H1 (cell line): ENCODE measurements around the gene EPHA7. TPM values are rescaled to one million over a fixed set of nuclear protein-coding genes. Genes with fewer than 3 reads are reported as not detected.

Source experiments
- CTCF ChIA-PET: fragments of 300-600 bp; sonication (Branson Sonifier 250); formaldehyde crosslinking; loops from one replicate; lab custom pipeline; 2021; ENCODE audit not compliant: partially characterized antibody; lab: Charles Lee
- POLR2A ChIA-PET: fragments of 300-600 bp; sonication (Branson Sonifier 250); formaldehyde crosslinking; loops from one replicate; lab custom pipeline; 2021; ENCODE audit warnings: inconsistent platforms; ENCODE audit not compliant: partially characterized antibody; lab: Charles Lee
- DNase-seq, 2 experiments: peaks; one replicate each; pipeline versions ENCODE4 v3.0.0 to v3.0.0-alpha.2; 2010 to 2022; ENCODE audit warnings: low spot score in 2 of 2, low read depth in 1 of 2, mixed read lengths in 1 of 2
- FAIRE-seq: peaks from 2 replicates; lab custom pipeline; 2011; peaks lifted over from hg19 to GRCh38; lab: Jason Lieb, UNC
- H2AFZ ChIP-seq: 2 replicates; pipeline ENCODE4 v1.8.1; 2012; ENCODE audit warnings: low read length, inconsistent platforms
- H2AK5ac ChIP-seq: 2 replicates; pipeline ENCODE4 v1.6.1; 2013; ENCODE audit warnings: low read depth, low read length
- H2BK120ac ChIP-seq: replicated peaks from 2 replicates; pipeline ENCODE3; 2013; ENCODE audit warnings: low read depth, low read length, inconsistent platforms
- H2BK12ac ChIP-seq: 2 replicates; pipeline ENCODE4 v1.6.1; 2013; ENCODE audit warnings: low read depth, low read length
- H2BK15ac ChIP-seq: 2 replicates; pipeline ENCODE4 v1.6.1; 2013; ENCODE audit warnings: low read length
- H2BK20ac ChIP-seq: 2 replicates; pipeline ENCODE4 v1.6.1; 2013; ENCODE audit warnings: low read length
- H2BK5ac ChIP-seq: 2 replicates; pipeline ENCODE4 v1.6.1; 2013; ENCODE audit warnings: low read depth, low read length
- H3K14ac ChIP-seq: 2 replicates; pipeline ENCODE4 v1.6.1; 2013; ENCODE audit warnings: inconsistent platforms; ENCODE audit not compliant: insufficient read length
- H3K18ac ChIP-seq: 2 replicates; pipeline ENCODE4 v1.6.1; 2013; ENCODE audit warnings: low read length; ENCODE audit errors: extremely low read depth
- H3K23ac ChIP-seq: 2 replicates; pipeline ENCODE4 v1.6.1; 2013; ENCODE audit warnings: inconsistent platforms; ENCODE audit not compliant: insufficient read length
- H3K23me2 ChIP-seq: 2 replicates; pipeline ENCODE4 v1.6.1; 2013; ENCODE audit warnings: low read depth, low read length
- H3K27ac ChIP-seq: 2 replicates; pipeline ENCODE4 v1.6.1; 2011; ENCODE audit warnings: low read depth, low read length, inconsistent platforms
- H3K27me3 ChIP-seq, 4 experiments: replicated peaks in 1 of 4; 1 replicate in 1 of 4; 2 replicates in 3 of 4; pipeline versions ENCODE4 v1.6.1 to v1.8.1; 2011 to 2013; ENCODE audit warnings: low read length in 3 of 4, mild to moderate bottlenecking in 3 of 4, inconsistent platforms in 2 of 4, mixed read lengths in 2 of 4, moderate library complexity in 1 of 4; ENCODE audit not compliant: control insufficient read depth in 3 of 4, insufficient read depth in 3 of 4; ENCODE audit errors: extremely low read depth in 1 of 4
- H3K36me3 ChIP-seq, 4 experiments: 2 replicates each; pipeline versions ENCODE4 v1.6.1 to v1.8.1; 2011 to 2013; ENCODE audit warnings: mild to moderate bottlenecking in 4 of 4, low read length in 3 of 4, moderate library complexity in 2 of 4, control low read depth in 1 of 4, inconsistent platforms in 1 of 4; ENCODE audit not compliant: insufficient read depth in 4 of 4, control insufficient read depth in 2 of 4
- H3K4ac ChIP-seq: replicated peaks from 2 replicates; pipeline ENCODE3; 2013; ENCODE audit warnings: low read length, low read depth, mixed read lengths, inconsistent platforms; ENCODE audit not compliant: insufficient read length
- H3K4me1 ChIP-seq, 4 experiments: replicated peaks in 1 of 4; 1 replicate in 1 of 4; 2 replicates in 3 of 4; pipeline versions ENCODE4 v1.6.1 to v1.8.1; 2011 to 2013; ENCODE audit warnings: low read length in 3 of 4, inconsistent platforms in 2 of 4, mixed read lengths in 1 of 4; ENCODE audit not compliant: insufficient read depth in 4 of 4, control insufficient read depth in 3 of 4
- H3K4me2 ChIP-seq, 2 experiments: 2 replicates each; pipeline versions ENCODE4 v1.6.1 to v1.8.1; 2011 to 2013; ENCODE audit warnings: low read depth in 2 of 2, low read length in 2 of 2, control low read depth in 1 of 2, inconsistent platforms in 1 of 2, mild to moderate bottlenecking in 1 of 2; ENCODE audit not compliant: insufficient read depth in 1 of 2
- H3K4me3 ChIP-seq, 4 experiments: fragments of 200-600, 300-600 bp in 1 of 4; sonication (generic), shearing (Covaris generic), sonication (Bioruptor Twin) in 1 of 4; 2 replicates each; pipeline versions ENCODE4 v1.5.1 to v1.8.1; 2011 to 2016; ENCODE audit warnings: low read length in 4 of 4, low read depth in 3 of 4, control low read depth in 2 of 4, inconsistent platforms in 2 of 4, mild to moderate bottlenecking in 2 of 4, mixed read lengths in 1 of 4, moderate library complexity in 1 of 4; ENCODE audit not compliant: insufficient read depth in 2 of 4; ENCODE audit errors: extremely low read depth in 1 of 4
- H3K56ac ChIP-seq: replicated peaks from 2 replicates; pipeline ENCODE3; 2013; ENCODE audit warnings: low read depth, mild to moderate bottlenecking, mixed read lengths, low read length, inconsistent platforms; ENCODE audit not compliant: insufficient read length
- H3K79me1 ChIP-seq: 2 replicates; pipeline ENCODE4 v1.6.1; 2013; ENCODE audit warnings: low read depth, low read length, control low read depth
- H3K79me2 ChIP-seq, 2 experiments: 2 replicates each; pipeline versions ENCODE4 v1.6.1 to v1.8.1; 2012 to 2013; ENCODE audit warnings: low read length in 2 of 2, mild to moderate bottlenecking in 2 of 2, inconsistent platforms in 1 of 2; ENCODE audit not compliant: insufficient read depth in 2 of 2, control insufficient read depth in 1 of 2
- H3K9ac ChIP-seq, 4 experiments: replicated peaks in 1 of 4; 1 replicate in 1 of 4; 2 replicates in 3 of 4; pipeline versions ENCODE4 v1.6.1 to v1.8.1; 2011 to 2013; ENCODE audit warnings: low read depth in 3 of 4, low read length in 3 of 4, control low read depth in 2 of 4, mild to moderate bottlenecking in 2 of 4, moderate library complexity in 2 of 4, inconsistent platforms in 1 of 4; ENCODE audit errors: extremely low read depth in 1 of 4
- H3K9me3 ChIP-seq, 2 experiments: 2 replicates each; pipeline versions ENCODE4 v1.6.1 to v1.8.1; 2012 to 2013; ENCODE audit warnings: mild to moderate bottlenecking in 2 of 2, moderate library complexity in 2 of 2, control low read depth in 1 of 2, inconsistent platforms in 1 of 2, low read depth in 1 of 2, low read length in 1 of 2, mixed read lengths in 1 of 2; ENCODE audit not compliant: insufficient read depth in 2 of 2
- H4K20me1 ChIP-seq, 2 experiments: replicated peaks in 1 of 2; 2 replicates each; pipeline versions ENCODE3 to v1.8.1; 2011 to 2013; ENCODE audit warnings: inconsistent platforms in 2 of 2, low read length in 2 of 2, mild to moderate bottlenecking in 1 of 2; ENCODE audit not compliant: insufficient read depth in 2 of 2, control insufficient read depth in 1 of 2
- H4K5ac ChIP-seq: 2 replicates; pipeline ENCODE4 v1.6.1; 2013; ENCODE audit warnings: low read length, low read depth, mixed read lengths, inconsistent platforms; ENCODE audit not compliant: insufficient read length
- H4K8ac ChIP-seq: 2 replicates; pipeline ENCODE4 v1.8.0; 2013; ENCODE audit warnings: mild to moderate bottlenecking, moderate library complexity, low read length, inconsistent platforms; ENCODE audit not compliant: insufficient read depth; ENCODE audit errors: extremely low read depth
- H4K91ac ChIP-seq: replicated peaks from 2 replicates; pipeline ENCODE3; 2013; ENCODE audit warnings: low read length, mixed read lengths, inconsistent platforms; ENCODE audit not compliant: insufficient read length
- ASH2L ChIP-seq: fragments of 200-600, 300-600 bp; sonication (generic); IDR thresholded peaks from one replicate; pipeline ENCODE4 v1.7.1; 2017; ENCODE audit warnings: low read length
- BRCA1 ChIP-seq: IDR thresholded peaks from 2 replicates; pipeline ENCODE4 v1.6.1; 2012; ENCODE audit warnings: low read depth, low read length, improper control_type of control experiment
- CBX8 ChIP-seq: fragments of 300-800, 300-1000 bp; sonication (generic); IDR thresholded peaks from 2 replicates; pipeline ENCODE4 v1.7.1; 2016; ENCODE audit warnings: low read depth, low read length, borderline replicate concordance
- CHD1 ChIP-seq: IDR thresholded peaks from 2 replicates; pipeline ENCODE4 v1.6.1; 2012; ENCODE audit warnings: low read depth, low read length, improper control_type of control experiment
- CHD2 ChIP-seq: IDR thresholded peaks from 2 replicates; pipeline ENCODE4 v1.6.1; 2012; ENCODE audit warnings: low read length, improper control_type of control experiment
- E2F6 ChIP-seq: IDR thresholded peaks from 2 replicates; pipeline ENCODE4 v1.6.1; 2012; ENCODE audit warnings: inconsistent platforms
- GABPA ChIP-seq: IDR thresholded peaks from 2 replicates; pipeline ENCODE4 v1.6.1; 2011; ENCODE audit warnings: mild to moderate bottlenecking, low read length, moderate library complexity, borderline replicate concordance; ENCODE audit not compliant: insufficient read depth
- KDM1A ChIP-seq: fragments of 200-600, 300-600 bp; sonication (generic); IDR thresholded peaks from 2 replicates; pipeline ENCODE4 v1.7.1; 2016; ENCODE audit warnings: mild to moderate bottlenecking, low read length, borderline replicate concordance
- NANOG ChIP-seq: IDR thresholded peaks from 2 replicates; pipeline ENCODE4 v1.6.1; 2011; ENCODE audit warnings: low read length, low read depth, mild to moderate bottlenecking, inconsistent platforms; ENCODE audit not compliant: insufficient read depth, poor library complexity, severe bottlenecking
- POLR2AphosphoS5 ChIP-seq: IDR thresholded peaks from 2 replicates; pipeline ENCODE4 v1.6.1; 2011; ENCODE audit warnings: low read depth, low read length
- POU5F1 ChIP-seq: IDR thresholded peaks from 2 replicates; pipeline ENCODE4 v1.6.1; 2011; ENCODE audit warnings: low read depth, mild to moderate bottlenecking, low read length, moderate library complexity
- RAD21 ChIP-seq, 2 experiments: IDR thresholded peaks in 1 of 2; conservative IDR thresholded peaks in 1 of 2; 2 replicates each; pipeline ENCODE4 v1.6.1; 2011; ENCODE audit warnings: low read depth in 2 of 2, low read length in 2 of 2, improper control_type of control experiment in 1 of 2, inconsistent platforms in 1 of 2, mild to moderate bottlenecking in 1 of 2, moderate library complexity in 1 of 2
- SIX5 ChIP-seq: IDR thresholded peaks from 2 replicates; pipeline ENCODE4 v1.6.1; 2011; ENCODE audit warnings: mild to moderate bottlenecking, low read depth, low read length
- YY1 ChIP-seq: IDR thresholded peaks from 2 replicates; pipeline ENCODE4 v1.6.1; 2011; ENCODE audit warnings: low read depth, mild to moderate bottlenecking, low read length
- ZNF274 ChIP-seq: IDR thresholded peaks from 2 replicates; pipeline ENCODE4 v1.7.0; 2012; ENCODE audit warnings: low read length, borderline replicate concordance; ENCODE audit errors: extremely low read depth
- WGBS, 2 experiments: shearing (Covaris generic) in 1 of 2; methylation state at CpG; one replicate each; pipeline versions ENCODE4 v1.1.6 to v1.1.7; 2013 to 2015; ENCODE audit warnings: low lambda C conversion rate in 2 of 2, mixed read lengths in 2 of 2, inconsistent platforms in 1 of 2, low coverage in 1 of 2, missing lambda C conversion rate in 1 of 2; ENCODE audit not compliant: insufficient replicate concordance in 2 of 2, insufficient coverage in 1 of 2, insufficient read length in 1 of 2; ENCODE audit errors: extremely low coverage in 1 of 2, missing lambda C conversion rate in 1 of 2; 5-methylcytosine and 5-hydroxymethylcytosine counted together
- polyA plus RNA-seq, 7 experiments: library from polyadenylated mRNA; depleted of rRNA in 3 of 7; stranded (reverse) in 5 of 7; unstranded in 2 of 7; fragments of >200 nt in 5 of 7; fragments of 200-250 nt in 2 of 7; gene quantifications; 1 replicate in 5 of 7; 2 replicates in 1 of 7; 4 replicates in 1 of 7; pipeline versions ENCODE4 v1.2.1 to v1.2.3, GENCODE V29; 2011 to 2013; ENCODE audit warnings: missing spikeins in 2 of 7, mixed read lengths in 2 of 7
- total RNA-seq: library from RNA; stranded (reverse); fragmentation: NEBNext Ultra II Directional; extraction: Animal tissue kit (Norgen Biotek cat#: 25700); gene quantifications from 2 replicates; pipeline ENCODE4 v1.2.1, GENCODE V29; 2021

Gene EPHA7
- total and polyA plus RNA-seq, 2 of the 8 experiments (the other 6 are each of a cell fraction or from before 2014, with no cell fraction given): 1.3 to 6.8 TPM

- Histone ChIP-seq H2AFZ (no peak overlapping the region), H3K14ac (no peak overlapping the region), H3K9me3 (no peaks in the 10 kb centered on the region; a peak in 1 of 4 replicates), H3K9ac (no peak overlapping the region), H3K23me2 (no peaks in the 10 kb centered on the region), H3K27ac (no peak overlapping the region), H3K27me3 (no peaks in the 10 kb centered on the region), H2BK15ac (no peak overlapping the region), H3K79me1 (no peaks in the 10 kb centered on the region), H2BK5ac (no peak overlapping the region), H3K23ac (no peak overlapping the region), H3K4me2 (no peak overlapping the region), H4K5ac (no peak overlapping the region), H3K79me2 (no peaks in the 10 kb centered on the region), H4K20me1 (no peaks in the 10 kb centered on the region), H4K91ac (no peak overlapping the region), H3K4me1 (no peaks in the 10 kb centered on the region), H4K8ac (no peak overlapping the region), H2BK120ac (no peak overlapping the region), H3K56ac (no peak overlapping the region), H3K4ac (no peak overlapping the region), H2BK20ac (no peak overlapping the region), H3K18ac (no peak overlapping the region), H2AK5ac (no peak overlapping the region), H3K4me3 (no peak overlapping the region), H2BK12ac (no peak overlapping the region), H3K36me3 (no peaks in the 10 kb centered on the region; a peak in 1 of 8 replicates)
- POLR2A ChIA-PET: no interaction called here
- CTCF ChIA-PET: interaction anchor here (0.7 kb wide), 1 partner anchor 192 kb away, joined by 3 read pairs; no protein-coding TSS in a partner anchor
- DNase-seq: no peak
- FAIRE-seq: no peak
- 92% methylated on average over 2 of the region's 2 CpGs; no CpG with 5 or more reads in 1 of the 2 experiments for WGBS, 2 experiments
- TF ChIP-seq E2F6 (no peak), SIX5 (no peak), NANOG (no peak), ASH2L (no peak), POLR2AphosphoS5 (no peak), KDM1A (no peak), ZNF274 (no peak), CHD2 (no peak), CBX8 (no peak), POU5F1 (no peak), YY1 (no peak), RAD21 (IDR thresholded peaks at IDR 0.05 in 1 of 2, conservative IDR thresholded peaks at IDR 0.05 in 1 of 2; ENCODE audit: low read depth in 2 of 2, low read length in 2 of 2) (no peak), GABPA (no peak), CHD1 (no peak), BRCA1 (no peak)
Measured at GRCh38 chr6:93193868-93194267, 225.5 kb downstream of the EPHA7 start.
